Superior temporal gyrus (tissue), 1 donor: ENCODE measurements around the gene MIB2.
A peak's percentile ranks its signal among the peaks of the same experiment; 100 is the strongest.
"Not testable (repeated sequence)": the region's sequence is repeated elsewhere in the genome, so short reads cannot be mapped to it uniquely, and the experiment has no call there.

ENCODE experiments used
- DNase-seq: peaks from one replicate; pipeline ENCODE4 v3.0.0-alpha.2; 2016; ENCODE audit errors: extremely low spot score

MIB2 gene

GRCh38 chr1:1615256-1616044 lies at the start of gene MIB2:
Gene MIB2 (plus strand): TSS chr1:1615500. CDS start chr1:1623453, 7,953 bp downstream.
- DNase-seq, result peak; percentile 98

DNA sequence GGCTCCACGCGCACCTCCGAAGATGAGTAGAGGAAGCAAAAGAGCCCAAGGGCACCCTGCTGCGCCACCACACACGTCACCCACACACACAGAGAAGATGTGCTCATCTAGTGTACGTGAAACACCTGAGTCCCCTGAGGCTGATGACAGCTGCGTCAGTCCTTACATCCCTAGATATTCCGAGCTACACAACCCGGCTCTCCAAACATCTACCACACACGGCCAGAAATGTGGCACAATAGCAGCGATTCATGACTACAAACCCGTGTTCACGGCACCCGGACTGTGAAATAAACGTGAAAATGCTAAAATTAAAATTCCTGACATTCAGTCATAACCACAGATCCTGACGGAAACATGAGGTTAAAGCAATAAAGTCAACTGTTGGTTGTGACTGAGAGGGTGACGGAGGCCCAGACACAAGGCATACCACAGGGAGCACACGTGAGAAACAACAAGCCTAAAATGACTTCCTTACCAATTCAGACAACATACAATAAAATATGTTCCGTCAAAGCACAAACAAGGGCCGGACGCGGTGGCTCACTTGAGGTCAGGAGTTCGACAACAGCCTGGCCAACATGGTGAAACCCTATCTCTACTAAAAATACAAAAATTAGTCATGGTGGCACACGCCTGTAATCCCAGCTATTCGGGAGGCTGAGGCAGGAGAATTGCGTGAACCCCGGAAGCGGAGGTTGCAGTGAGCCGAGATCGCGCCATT lies 48.0 kb upstream of the MIB2 start:
- DNase-seq, result no peak

GRCh38 chr1:1567891-1568291 lies 47.4 kb upstream of the MIB2 start:
- DNase-seq, result peak; percentile 24

DNA sequence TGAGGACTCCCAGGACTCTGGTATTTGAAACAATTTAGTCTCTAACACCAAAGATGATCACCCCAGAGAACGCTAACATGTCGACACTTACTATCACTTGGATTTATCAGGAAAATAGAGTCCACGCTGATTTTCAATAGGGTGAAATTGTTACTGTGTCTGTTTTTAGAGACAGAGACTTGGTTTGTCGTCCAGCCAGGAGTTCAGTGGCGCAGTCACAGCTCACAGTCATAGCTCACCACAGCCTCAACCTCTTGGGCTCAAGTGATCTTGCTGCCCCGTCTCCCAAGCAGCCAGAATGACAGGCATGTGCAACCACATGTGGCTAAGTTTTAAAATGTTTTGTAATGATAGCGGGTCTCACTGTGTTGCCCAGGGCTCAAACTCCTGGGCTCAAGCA lies 46.0 kb upstream of the MIB2 start:
- DNase-seq, result no peak

GRCh38 chr1:1573843-1574720 lies 41.2 kb upstream of the MIB2 start:
- DNase-seq, result peak; percentile 49

DNA sequence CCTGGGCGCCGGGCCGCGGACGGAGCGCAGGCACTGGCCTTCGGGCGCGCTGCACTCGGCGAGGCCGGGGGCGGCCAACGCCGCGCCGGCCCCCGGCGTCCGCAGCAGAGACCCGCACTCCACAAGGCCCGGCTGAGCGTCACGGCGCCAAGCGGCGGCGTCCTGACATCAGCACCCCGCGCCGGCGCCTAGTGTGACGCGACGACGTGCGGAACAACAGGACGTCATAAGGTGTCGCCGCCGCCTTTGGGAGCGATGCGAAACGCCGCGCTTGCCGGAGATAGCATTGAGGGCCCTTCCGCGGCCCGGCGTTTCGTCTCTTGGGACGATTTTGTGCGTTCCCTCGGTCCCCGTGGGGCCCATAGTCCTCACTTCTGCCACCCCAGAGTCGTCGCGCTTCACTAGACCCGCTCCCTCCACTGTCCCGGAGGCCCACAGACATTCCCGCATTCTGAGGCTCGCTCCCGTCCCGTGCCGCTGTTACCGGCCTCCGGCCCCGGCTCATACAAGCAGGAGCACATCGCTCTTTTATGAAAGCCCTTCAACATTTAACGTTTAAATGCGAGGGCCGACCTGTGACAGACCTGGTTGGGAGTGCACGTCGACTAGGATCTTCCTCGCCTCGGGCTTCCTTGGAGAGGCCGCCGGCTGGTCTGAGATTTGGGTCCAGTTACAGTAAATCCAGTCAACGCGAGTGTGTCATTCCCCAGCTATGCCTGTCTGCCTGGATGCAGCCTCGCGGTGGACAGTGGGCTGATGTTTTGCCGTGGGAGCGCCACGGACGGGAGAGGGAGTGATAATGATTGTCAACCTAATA lies 40.4 kb upstream of the MIB2 start, which contains the start of gene SSU72:
Gene SSU72 (minus strand): TSS at position 143 of the 817 bp plus-strand sequence. CDS start 306 bp downstream, outside the sequence.
- peak; percentile 92 for DNase-seq

- DNase-seq, result no peak
Observed at GRCh38 chr1:1577367-1578011, 37.8 kb upstream of the MIB2 start.

- DNase-seq, result no peak
Observed at GRCh38 chr1:1578371-1578940, 36.8 kb upstream of the MIB2 start.

DNA sequence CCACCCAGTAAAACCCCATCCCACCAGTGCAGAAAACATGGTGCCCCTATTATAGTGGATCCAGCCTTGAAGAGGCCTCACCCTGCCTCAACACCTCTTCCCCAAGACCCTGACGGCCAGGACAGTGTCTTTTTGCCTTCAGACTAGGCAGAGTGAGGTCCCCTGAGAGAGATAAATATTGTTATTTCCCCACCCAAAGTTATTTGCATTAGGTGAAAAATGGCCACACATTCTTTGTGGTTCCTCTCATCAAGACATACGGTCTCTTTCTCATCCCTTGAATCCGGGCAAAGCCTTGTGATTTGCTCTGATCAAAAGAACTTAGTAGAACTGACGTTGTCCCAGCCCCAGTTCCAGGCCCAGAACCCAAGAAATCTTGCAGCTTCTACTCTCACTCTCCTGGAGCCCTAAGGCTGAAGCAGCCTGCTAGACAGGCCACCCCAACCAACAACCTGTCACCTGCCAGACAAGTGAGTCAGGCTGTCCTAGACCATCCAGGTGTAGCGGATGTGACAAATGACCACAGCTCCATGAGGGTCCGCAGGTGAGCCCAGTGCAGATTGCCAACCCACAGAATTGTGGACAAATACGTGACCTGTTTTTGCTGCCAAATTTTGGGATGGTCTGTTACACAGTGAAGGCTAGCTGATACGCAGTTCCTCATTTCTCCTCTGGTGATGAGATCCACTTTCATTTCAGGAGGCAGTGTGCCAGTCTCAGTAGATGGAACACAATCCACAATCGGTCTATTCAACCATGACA lies 32.5 kb upstream of the MIB2 start:
- DNase-seq, result no peak

DNA sequence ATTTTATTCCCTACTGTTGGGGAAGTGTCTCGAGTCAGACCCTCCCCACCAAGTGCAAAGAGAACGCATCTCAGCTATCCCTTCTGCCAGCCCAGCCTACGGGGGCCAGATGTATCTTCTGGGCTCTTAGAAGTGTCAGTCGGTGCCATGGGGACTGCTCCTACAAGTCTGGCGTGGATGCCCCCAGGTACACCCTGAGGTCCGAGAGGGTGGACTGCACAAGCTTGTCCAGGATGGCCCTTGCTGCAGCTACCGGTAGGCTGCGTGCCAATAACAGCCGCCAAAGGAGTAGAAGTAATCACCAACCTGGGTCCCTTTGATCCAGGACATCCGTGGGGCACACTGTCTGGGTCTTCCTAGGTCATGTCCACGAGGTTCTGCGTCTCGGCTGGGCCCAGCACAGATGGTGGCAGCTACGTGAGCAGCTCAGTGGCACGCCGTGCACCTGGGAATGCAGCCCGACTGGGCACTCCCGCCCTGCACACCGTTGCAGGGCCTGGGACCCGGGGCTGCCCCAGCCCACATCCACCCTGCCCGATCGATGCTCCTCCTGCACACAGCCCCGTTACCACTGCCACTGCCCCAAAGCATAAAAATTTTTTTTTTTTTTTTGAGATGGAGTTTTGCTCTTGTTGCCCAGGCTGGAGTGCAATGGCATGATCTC lies 31.8 kb upstream of the MIB2 start:
- DNase-seq, result no peak

- DNase-seq, result no peak
Observed at GRCh38 chr1:1591452-1591851, 23.8 kb upstream of the MIB2 start.

GRCh38 chr1:1593834-1594601 lies 21.3 kb upstream of the MIB2 start:
- DNase-seq, result no peak

DNA sequence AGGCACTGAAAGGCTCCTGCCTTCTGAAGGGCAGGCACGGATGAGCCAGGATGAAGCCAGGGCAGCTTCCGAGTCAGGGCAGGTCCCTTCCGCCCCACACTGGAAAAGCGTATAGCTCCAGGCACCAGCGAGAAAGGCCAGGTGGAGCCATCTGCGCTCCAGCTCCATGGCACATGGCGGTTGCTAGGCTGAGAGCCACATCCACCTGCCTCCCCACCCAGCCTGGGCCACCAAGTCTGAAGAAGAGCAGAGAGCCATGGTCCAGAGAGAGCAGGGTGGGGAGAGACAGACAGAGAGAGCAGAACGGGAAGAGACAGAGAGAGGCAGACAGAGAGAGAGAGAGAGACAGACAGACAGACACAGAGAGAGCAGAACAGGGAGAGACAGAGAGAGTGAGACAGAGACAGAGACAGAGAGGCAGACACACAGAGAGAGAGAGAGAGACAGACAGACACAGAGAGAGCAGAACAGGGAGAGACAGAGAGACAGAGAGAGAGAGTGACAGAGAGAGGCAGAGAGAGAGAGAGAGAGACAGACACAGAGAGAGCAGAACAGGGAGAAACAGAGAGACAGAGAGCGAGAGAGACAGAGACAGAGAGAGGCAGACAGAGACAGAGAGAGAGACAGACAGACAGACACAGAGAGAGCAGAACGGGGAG lies 20.6 kb upstream of the MIB2 start:
- DNase-seq, result no peak

DNA sequence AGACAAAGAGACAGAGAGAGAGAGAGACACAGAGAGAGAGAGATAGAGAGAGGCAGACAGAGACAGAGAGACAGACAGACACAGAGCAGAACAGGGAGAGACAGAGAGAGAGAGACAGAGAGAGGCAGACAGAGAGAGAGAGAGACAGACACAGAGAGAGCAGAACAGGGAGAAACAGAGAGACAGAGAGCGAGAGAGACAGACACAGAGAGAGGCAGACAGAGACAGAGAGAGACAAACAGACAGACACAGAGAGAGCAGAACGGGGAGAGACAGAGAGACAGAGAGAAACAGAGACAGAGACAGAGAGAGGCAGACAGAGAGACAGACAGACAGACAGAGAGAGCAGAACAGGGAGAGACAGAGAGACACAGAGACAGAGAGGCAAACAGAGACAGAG lies 20.0 kb upstream of the MIB2 start:
- not testable (repeated sequence) for DNase-seq

DNA sequence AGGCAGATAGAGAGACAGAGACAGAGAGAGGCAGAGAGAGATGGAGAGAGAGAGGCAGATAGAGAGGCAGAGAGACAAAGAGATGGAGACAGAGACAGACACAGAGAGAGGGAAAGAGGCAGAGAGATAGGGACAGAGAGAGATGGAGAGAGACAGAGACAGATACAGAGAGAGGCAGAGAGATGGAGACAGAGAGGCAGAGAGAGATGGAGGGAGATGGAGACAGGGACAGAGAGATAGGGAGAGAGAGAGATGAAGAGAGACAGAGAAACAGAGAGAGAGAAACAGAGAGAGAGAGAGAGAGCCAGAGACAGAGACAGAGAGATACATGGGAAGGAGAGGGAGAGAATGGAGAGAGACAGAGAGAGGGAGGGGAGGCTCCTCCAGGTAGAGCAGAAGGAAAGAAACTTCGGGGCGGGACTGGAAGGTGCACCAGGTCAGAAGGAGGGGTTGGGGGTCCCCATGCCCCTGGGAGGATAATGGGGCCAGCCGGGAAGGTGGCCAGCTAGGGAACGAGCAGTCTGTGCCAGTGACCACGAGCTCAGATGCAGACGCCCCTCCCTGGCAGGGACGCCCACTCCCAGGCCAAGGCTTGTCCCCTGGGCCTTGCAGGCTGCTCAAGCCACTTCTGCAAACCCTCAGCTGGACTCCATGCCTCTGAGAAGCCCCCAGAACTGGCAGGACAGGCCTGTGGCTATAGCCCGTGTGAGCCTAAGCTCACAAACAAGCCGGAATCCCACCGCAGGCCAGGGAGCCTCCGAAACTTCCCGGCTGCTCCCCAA lies 18.6 kb upstream of the MIB2 start:
- DNase-seq, result no peak

DNA sequence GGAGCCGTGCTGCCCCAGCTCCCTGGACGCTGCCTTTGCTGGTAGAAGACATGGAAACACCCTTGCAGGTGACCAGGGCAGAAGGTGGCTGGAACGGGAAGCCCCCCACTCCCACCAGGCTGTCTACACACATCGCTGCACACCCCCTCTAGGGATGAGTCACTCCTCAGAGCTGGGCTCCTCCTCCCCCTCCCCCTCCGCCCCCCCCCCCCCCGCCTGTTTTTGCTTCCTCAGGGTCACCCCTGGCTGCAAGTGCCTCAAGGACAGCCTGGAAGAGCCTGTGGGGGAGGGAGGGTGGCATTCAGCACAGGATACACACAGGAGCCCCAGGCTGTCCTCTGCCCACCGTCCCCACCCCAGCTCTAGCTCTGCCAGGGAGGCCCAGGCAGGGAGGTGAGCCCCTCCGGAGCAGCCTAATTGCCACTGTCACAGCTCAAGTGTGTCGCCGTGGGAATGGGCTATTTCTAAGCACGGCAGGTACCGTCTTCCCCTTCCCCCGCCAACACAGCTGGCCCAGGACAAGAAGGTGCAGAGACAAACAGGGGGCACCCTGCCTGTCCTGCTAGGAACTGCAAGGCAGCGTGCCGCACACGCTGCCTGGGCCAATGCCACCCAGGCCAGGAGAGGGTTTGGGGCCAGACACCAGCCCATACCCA lies 17.9 kb upstream of the MIB2 start:
- DNase-seq, result no peak
